ENCODE measurements around the gene CHRD.
A peak's percentile ranks its signal among the peaks of the same experiment; 100 is the strongest.

Gene CHRD

GRCh38 chr3:184358124-184358767 is 21.6 kb upstream of the CHRD start:
- no peak for TF ChIP-seq CTCF (IDR thresholded peaks at IDR 0.05; ENCODE audit: low read depth, low read length, missing control alignments)
- H3K4me3 ChIP-seq (ENCODE audit: low read depth, low read length) = no peak overlapping the region
- no peak for DNase-seq (ENCODE audit: low read depth)
- in situ Hi-C loops (cut with HindIII; ENCODE audit: low sequenced_read_pairs) = no loop called here

- DNase-seq (ENCODE audit: low read depth) = no peak
- H3K4me3 ChIP-seq (ENCODE audit: low read depth, low read length) = no peak overlapping the region
- TF ChIP-seq CTCF (IDR thresholded peaks at IDR 0.05; ENCODE audit: low read depth, low read length, missing control alignments) = no peak
- in situ Hi-C loops (cut with HindIII; ENCODE audit: low sequenced_read_pairs) = no loop called here
Observed at GRCh38 chr3:184358921-184359350, 20.9 kb upstream of the CHRD start.

GRCh38 chr3:184359610-184360009 is 20.2 kb upstream of the CHRD start:
- in situ Hi-C loops (cut with HindIII; ENCODE audit: low sequenced_read_pairs) = no loop called here
- TF ChIP-seq CTCF (IDR thresholded peaks at IDR 0.05; ENCODE audit: low read depth, low read length, missing control alignments) = no peak
- no peak overlapping the region for H3K4me3 ChIP-seq (ENCODE audit: low read depth, low read length)
- DNase-seq (ENCODE audit: low read depth) = no peak

- in situ Hi-C loops (cut with HindIII; ENCODE audit: low sequenced_read_pairs) = no loop called here
- DNase-seq (ENCODE audit: low read depth) = no peak
- H3K4me3 ChIP-seq (ENCODE audit: low read depth, low read length) = peak overlapping the region; percentile 76
- no peak for TF ChIP-seq CTCF (IDR thresholded peaks at IDR 0.05; ENCODE audit: low read depth, low read length, missing control alignments)
Observed at GRCh38 chr3:184360070-184360928, 19.6 kb upstream of the CHRD start.

GRCh38 chr3:184360929-184361531 is 18.8 kb upstream of the CHRD start:
- H3K4me3 ChIP-seq (ENCODE audit: low read depth, low read length) = peak overlapping the region; percentile 76
- DNase-seq (ENCODE audit: low read depth) = no peak
- in situ Hi-C loops (cut with HindIII; ENCODE audit: low sequenced_read_pairs) = no loop called here
- no peak for TF ChIP-seq CTCF (IDR thresholded peaks at IDR 0.05; ENCODE audit: low read depth, low read length, missing control alignments)

- in situ Hi-C loops (cut with HindIII; ENCODE audit: low sequenced_read_pairs) = no loop called here
- no peak for DNase-seq (ENCODE audit: low read depth)
- TF ChIP-seq CTCF (IDR thresholded peaks at IDR 0.05; ENCODE audit: low read depth, low read length, missing control alignments) = no peak
- peak within 1 kb of the TSS; percentile 76 for H3K4me3 ChIP-seq (ENCODE audit: low read depth, low read length)
Observed at GRCh38 chr3:184361532-184361931, 18.3 kb upstream of the CHRD start, which contains the start of the genes CLCN2 and POLR2H. Gene CLCN2, minus strand, starts transcription at chr3:184361605. Its CDS starts 126 bp downstream, at chr3:184361479. Gene POLR2H, plus strand, starts transcription at chr3:184361710. Its CDS starts 1,783 bp downstream, at chr3:184363493.
